ENCODE results near the gene JAKMIP2. TPM values are rescaled to one million over a fixed set of nuclear protein-coding genes. Genes with fewer than 3 reads are reported as not detected.

The JAKMIP2 gene
- total RNA-seq, 1 experiment from 2014 or later = not detected

DNA sequence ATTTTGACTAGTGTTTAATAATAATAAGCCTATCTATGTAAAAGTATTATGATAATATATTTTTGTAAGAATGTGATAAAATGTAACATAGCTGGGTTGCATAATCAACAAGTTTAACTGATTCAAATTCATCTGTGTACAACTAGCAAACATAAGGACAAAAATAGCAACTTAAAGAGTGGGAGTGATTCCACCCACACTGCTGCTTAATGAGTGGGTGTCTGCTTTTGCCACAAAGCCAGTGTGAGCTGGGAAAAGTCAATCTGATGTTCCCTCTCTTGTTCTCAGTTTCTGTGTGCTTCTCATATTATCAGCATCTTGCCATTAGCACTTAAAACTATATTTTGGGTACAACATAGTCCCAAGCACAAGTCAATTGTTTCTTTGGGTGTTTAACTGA, 161.5 kb downstream of the JAKMIP2 start:
- Histone ChIP-seq H3K4me1 (ENCODE audit: control insufficient read depth, insufficient read depth, low read length) (no peaks in the 10 kb centered on the region), H3K36me3 (ENCODE audit: control insufficient read depth, insufficient read depth, low read length) (no peaks in the 10 kb centered on the region), H3K27me3 (ENCODE audit: control insufficient read depth, insufficient read depth, low read length) (no peaks in the 10 kb centered on the region), H3K9me3 (ENCODE audit: control insufficient read depth, insufficient read depth, low read depth, low read length) (no peaks in the 10 kb centered on the region), H3K4me3 (ENCODE audit: low read depth in 2 of 2, low read length in 2 of 2) (no peak overlapping the region), H3K27ac (ENCODE audit: low read length) (no peak overlapping the region)
- ATAC-seq = no peak
- intact Hi-C loops (cut with micrococcal nuclease; ENCODE audit: unreplicated experiment) = no loop called here
- POLR2A ChIA-PET = interaction anchor here (0.6 kb wide), 1 partner anchor 37 kb away, joined by 3 read pairs; no protein-coding TSS in a partner anchor
- no peak for DNase-seq (ENCODE audit: low read depth, low spot score)
- CTCF ChIA-PET = no interaction called here
- in situ Hi-C loops (cut with HindIII; ENCODE audit: low pct_unique_long_range_greater_than_20kb, low sequenced_read_pairs) = no loop called here
- BruUV-seq (replicated peaks) = no TSS peak
- TF ChIP-seq SIN3A (IDR thresholded peaks at IDR 0.05; ENCODE audit: borderline replicate concordance, insufficient read depth, low read depth, low read length) = no peak
- TF ChIP-seq REST (IDR thresholded peaks at IDR 0.05; ENCODE audit: insufficient read depth in 1 of 2, low read depth in 2 of 2, low read length in 1 of 2) = no peak
- TF ChIP-seq POLR2AphosphoS5 (IDR thresholded peaks at IDR 0.05; ENCODE audit: low read depth, low read length) = no peak
- TF ChIP-seq TCF7L2 (IDR thresholded peaks at IDR 0.05; ENCODE audit: low read depth, low read length) = no peak
- TF ChIP-seq CTCF (IDR thresholded peaks at IDR 0.05) = no peak

GRCh38 chr5:147619281-147619878, 163.1 kb downstream of the JAKMIP2 start:
- ATAC-seq (no peak), DNase-seq (ENCODE audit: low read depth, low spot score) (no peak)
- Histone ChIP-seq H3K27ac (ENCODE audit: low read length) (no peak overlapping the region), H3K27me3 (ENCODE audit: control insufficient read depth, insufficient read depth, low read length) (no peaks in the 10 kb centered on the region), H3K4me1 (ENCODE audit: control insufficient read depth, insufficient read depth, low read length) (no peaks in the 10 kb centered on the region), H3K9me3 (ENCODE audit: control insufficient read depth, insufficient read depth, low read depth, low read length) (no peaks in the 10 kb centered on the region), H3K4me3 (ENCODE audit: low read depth in 2 of 2, low read length in 2 of 2) (no peak overlapping the region), H3K36me3 (ENCODE audit: control insufficient read depth, insufficient read depth, low read length) (no peaks in the 10 kb centered on the region)
- BruUV-seq (replicated peaks) = no TSS peak
- in situ Hi-C loops (cut with HindIII; ENCODE audit: low pct_unique_long_range_greater_than_20kb, low sequenced_read_pairs) = no loop called here
- ChIA-PET POLR2A (no interaction called here), CTCF (no interaction called here)
- intact Hi-C loops (cut with micrococcal nuclease; ENCODE audit: unreplicated experiment) = no loop called here
- no peak for TF ChIP-seq TCF7L2 (IDR thresholded peaks at IDR 0.05; ENCODE audit: low read depth, low read length)
- no peak for TF ChIP-seq POLR2AphosphoS5 (IDR thresholded peaks at IDR 0.05; ENCODE audit: low read depth, low read length)
- no peak for TF ChIP-seq CTCF (IDR thresholded peaks at IDR 0.05)
- no peak for TF ChIP-seq SIN3A (IDR thresholded peaks at IDR 0.05; ENCODE audit: borderline replicate concordance, insufficient read depth, low read depth, low read length)

Measured in Panc1 (cell line).